RPMI7951 (cell line): ENCODE results near the gene GMDS. TPM values are rescaled to one million over a fixed set of nuclear protein-coding genes. Genes with fewer than 3 reads are reported as not detected.
"Not testable (repeated sequence)": the region's sequence is repeated elsewhere in the genome, so short reads cannot be mapped to it uniquely, and the experiment has no call there.

ENCODE experiments used
- DNase-seq: peaks from one replicate; pipeline ENCODE4 v3.0.0-alpha.2; 2012; ENCODE audit warnings: low read depth
- total RNA-seq: library from RNA; depleted of rRNA; stranded (reverse); fragments of >200 nt; shearing (Covaris generic); gene quantifications from 2 replicates; pipeline ENCODE4 v1.2.3, GENCODE V29; 2014

The GMDS gene
- total RNA-seq, 1 experiment from 2014 or later, result 7.4 TPM

DNA sequence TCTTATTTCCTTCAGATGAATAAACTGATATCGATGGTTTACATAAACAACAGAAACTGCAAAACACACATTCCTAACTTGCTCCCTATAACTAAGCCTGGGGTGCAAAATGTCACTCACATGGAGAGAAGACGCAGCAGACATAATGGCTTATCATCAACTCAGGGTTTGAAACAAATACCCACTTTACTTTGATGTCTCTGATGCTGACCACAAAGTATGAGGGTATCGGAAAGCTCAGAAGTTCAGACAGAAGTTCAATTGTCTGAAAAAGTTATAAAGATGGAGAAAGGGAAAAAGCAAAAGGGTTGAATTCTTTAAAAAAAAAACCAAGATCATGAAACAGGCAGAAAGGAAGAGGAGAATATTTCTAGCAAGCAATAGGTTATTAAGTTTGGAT is 533.0 kb downstream of the GMDS start:
- no peak for DNase-seq

DNA sequence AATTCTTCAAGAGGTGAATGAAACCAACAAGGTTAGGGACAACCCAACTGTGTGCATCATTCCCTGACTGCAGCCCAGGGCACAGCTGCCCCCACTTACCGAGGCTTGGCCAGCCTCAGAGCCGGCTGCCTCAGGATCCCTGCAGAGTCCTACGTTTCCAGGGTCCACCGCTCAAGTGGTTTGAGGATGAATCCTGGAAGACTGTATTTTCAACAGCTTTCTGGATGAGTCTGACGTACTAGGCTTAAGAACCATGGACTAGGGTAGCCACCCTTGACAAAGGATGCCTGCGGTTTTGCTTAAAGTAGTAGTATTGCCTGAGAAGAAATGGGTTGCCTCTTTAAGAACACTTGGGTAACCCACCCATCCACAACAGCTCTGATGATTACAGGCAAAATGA is 534.3 kb downstream of the GMDS start:
- DNase-seq, result no peak

DNA sequence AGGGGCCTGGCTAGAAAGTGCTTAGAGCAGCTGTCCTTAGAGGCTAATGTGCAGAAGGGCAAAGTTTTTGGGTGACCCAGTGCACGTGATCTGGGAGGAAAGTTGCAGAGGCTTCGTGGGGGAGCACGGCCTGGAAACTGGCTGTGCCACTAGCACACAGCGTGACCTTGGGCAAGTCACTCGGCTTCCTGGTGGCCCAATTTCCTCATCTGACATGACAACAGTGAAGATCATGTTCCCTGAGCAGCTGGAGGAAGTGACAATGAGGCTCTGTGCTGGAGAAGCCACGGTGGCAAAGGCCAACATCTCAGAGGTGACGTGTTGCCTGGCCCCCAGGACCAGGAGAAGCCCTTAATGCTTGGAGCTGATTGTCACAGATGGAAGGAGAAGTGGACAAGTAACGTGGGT is 536.2 kb downstream of the GMDS start:
- DNase-seq, result no peak

GRCh38 chr6:1708820-1709219 is 536.6 kb downstream of the GMDS start:
- no peak for DNase-seq

DNA sequence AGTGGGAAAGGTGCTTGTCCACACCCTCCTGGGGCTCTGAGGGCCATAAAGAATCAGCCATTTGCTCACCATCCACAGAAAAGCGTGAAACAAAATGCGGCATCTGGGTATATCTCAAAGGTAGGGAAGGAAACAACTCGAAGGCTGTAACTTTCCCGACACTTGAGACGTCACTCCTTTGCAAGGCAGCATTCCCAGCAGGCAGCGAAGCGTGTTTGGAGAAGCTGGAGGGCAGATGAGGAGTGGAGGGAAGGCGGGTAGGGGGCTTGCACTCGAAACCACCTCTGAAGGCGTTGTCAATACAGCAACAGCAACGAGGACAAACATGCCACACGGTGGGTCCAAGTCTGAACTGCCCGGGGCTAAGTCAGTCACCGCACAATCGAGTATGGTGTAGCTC is 537.3 kb downstream of the GMDS start:
- DNase-seq, result no peak

GRCh38 chr6:1705630-1706029 is 539.8 kb downstream of the GMDS start:
- no peak for DNase-seq

DNA sequence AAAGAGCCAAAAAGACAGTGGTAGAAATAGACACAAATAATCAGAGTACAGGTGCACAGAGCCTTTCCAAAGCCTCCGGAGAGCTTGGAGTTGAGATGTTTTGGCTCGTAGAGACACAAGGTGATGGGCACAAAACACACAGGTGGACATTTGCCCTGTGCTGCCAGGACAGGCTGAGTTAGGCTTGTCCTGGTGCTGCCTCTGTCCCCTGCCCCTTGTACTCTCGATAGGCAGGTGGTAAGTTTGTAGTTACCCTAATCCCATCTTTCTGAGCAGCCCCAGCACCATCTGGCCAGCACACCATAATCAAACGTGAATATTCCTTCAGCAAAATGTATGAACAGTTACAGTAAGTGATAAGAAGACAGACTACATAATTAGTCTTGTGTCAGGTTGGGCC is 540.2 kb downstream of the GMDS start:
- no peak for DNase-seq

- DNase-seq, result no peak
These were observed 540.7 kb downstream of the GMDS start for GRCh38 chr6:1704711-1705110.

DNA sequence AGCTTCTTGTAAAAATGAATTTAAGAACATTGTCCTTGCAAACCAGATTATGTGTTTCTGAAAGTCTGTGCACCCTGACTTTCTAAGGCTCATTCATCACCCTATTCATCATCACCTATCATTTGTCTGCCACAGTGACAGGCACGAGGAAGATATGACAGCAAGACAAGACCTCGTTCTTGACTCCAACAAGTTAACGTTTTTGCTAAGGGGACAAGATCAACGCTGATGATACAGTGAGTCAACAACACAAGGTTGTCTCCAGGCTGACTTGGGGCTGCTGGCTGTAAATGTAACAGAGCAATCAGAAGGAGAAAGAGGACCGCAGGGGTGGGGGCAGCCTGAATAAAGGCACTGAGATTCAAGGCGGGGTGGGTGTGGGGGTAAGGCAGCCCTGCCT is 541.5 kb downstream of the GMDS start:
- no peak for DNase-seq

GRCh38 chr6:1703091-1703855 is 542.1 kb downstream of the GMDS start:
- no peak for DNase-seq

- DNase-seq, result no peak
These were observed 542.8 kb downstream of the GMDS start for GRCh38 chr6:1702580-1703051.

DNA sequence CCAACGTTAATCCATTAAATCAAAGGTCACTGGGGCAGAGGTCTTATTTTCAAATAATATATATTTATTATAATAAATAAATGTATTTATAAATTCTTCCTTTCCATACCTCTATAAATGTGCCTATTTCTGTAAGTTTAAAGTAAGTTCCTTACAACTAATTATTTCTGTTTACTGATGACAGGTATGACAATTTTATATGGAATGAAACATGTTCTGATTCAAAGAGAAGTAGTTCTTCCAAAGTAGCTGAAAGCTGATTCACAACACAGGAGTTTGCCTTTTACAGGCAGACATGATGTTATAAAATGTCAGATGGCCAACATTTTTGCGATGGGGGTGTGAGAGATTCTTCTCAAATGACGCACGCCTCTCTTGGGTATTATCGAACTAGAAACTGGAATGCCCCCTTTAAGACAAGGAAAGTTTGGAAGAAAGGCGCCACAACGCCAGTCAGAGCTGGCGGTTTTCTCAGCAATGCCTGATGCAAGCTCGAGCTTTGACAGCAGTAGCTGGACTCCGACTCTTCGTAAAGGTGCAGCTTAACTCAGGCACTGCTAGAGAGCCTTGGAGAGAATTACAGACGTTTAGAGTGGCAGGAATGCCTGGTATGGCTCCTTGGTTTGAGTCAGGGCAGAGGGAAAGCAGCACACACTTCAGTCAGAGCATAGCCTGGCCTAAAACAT is 543.6 kb downstream of the GMDS start:
- DNase-seq, result no peak

DNA sequence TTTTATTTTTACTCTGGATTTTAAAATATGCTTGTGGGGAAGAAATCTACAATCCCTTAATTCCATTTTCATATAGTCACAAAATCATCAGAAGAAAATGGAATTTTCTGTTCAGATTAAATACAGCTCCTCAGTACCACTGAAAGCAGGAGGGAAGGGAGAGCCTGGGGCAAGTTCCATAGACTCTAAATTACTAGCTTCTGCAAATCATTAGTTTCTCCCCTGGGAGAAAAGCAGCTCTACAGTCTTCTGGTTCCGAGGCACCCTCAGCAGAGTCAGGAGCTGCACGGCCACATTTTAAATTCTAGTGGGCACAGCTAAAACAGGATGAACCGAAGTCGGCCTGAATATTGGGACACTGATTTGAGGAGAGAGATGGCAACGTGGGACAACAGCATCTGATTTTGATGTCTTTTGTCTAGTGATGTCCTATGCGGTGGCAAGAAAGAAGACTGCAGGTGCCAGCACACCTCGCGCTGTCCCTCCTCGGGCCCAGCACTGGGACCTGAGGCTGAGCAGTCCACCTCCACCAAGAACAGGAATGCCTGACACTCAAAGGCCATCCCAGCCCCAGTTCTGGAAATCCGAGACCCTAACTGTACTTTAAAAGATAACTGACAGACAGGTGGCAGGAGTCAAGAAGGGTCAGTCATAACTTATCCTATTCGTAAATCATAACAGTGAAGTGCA is 545.0 kb downstream of the GMDS start:
- no peak for DNase-seq

DNA sequence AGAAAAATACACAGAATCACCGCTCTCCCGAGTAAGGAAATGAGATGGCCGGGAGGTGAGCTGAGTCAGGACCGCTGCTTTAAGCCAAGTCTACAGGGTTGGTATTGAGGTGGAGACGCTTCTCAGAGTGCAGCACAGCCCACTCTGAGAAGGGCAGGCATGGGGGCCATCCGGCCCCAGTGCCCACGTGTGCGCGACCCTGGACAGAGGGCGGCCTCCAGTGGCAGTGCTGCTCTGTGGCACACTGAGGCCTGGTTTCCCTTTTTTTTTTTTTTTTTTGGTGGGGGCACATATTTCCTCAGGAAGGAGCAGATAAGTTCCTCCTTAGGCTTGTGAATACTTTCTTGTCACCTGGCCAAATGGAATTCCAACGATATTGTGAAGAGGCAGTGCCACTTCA is 546.9 kb downstream of the GMDS start:
- DNase-seq, result no peak

DNA sequence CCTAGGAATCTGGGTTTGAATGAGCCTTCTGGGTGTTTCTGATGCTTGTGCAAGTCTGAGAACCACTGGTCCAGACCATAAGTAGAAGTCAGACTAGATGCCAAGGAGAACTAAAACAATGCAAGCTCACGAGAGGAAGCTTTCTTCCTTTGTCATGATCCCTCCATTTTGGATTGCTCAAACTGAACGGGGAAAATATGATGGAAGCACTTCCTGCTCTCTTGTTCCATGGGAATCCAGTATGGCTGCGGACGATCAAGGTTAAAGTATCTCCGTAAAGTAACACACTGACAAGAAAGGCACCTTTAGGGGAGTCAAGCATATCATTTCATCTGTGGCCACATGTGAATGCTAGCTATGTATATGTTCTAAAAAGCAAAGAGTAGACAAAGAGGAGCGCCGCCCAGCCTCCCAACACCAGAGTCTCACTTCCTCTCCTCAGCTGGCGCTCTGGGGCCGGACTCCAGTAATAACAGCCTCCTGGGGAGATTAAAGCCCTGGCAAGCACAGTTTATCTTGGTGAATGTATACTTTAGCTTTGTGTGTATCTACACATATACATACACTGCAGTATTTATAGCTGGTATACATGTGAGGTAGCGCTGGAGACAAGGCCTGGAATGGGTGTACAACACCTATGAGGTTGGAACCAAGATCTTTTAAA is 547.6 kb downstream of the GMDS start:
- no peak for DNase-seq

DNA sequence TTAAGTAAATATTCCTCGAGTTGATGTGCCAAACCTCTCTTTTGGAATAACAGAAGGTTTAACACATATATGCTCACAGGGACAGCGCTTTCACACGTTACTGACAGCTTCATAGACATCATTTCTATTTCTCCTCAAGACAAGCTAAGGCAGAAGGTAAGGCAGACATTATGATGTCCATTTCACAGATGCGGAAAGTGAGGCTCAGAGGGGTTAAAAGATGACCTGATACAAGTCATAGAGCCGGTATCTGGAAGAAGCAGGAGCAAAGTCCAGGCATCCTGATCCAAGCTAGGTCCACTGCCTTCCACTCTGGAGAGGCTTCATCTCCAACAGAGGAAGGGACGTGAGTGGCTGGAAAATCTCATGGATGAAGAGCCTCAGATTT is 548.9 kb downstream of the GMDS start:
- DNase-seq, result no peak

GRCh38 chr6:1695546-1696462 is 549.6 kb downstream of the GMDS start:
- DNase-seq, result no peak

- DNase-seq, result not testable (repeated sequence)
These were observed 553.6 kb downstream of the GMDS start for GRCh38 chr6:1691828-1692227.

DNA sequence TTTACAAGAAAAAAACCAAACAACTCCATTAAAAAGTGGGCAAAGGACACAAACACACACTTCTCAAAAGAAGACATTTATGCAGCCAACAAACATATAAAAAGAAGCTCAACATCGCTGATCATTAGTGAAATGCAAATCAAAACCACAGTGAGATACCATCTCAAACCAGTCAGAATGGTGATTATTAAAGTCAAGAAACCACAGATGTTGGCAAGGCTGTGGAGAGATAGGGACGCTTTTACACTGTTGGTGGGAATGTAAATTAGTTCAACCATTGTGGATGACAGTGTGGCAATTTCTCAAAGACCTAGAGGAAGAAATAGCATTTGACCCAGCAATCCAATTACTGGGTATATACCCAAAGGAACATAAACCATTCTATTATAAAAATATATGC is 554.7 kb downstream of the GMDS start:
- not testable (repeated sequence) for DNase-seq

DNA sequence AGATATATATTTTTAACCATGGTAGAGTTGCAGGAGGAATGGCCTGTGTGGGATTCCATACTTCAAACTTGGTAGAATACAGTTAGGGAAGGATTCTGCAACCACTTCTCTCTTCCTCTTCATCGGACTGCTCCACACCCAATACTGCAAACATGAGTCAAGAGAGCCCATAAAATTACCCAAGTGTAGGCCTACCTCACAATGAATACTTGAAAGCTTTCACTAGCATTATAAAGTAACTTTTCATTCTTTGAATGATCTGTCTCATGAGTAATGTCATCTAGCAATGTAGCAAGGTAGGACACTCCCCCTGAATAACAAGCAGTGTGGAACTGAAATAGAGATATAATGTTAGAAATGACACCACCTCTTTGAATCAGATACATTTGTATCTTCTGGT is 556.3 kb downstream of the GMDS start:
- DNase-seq, result no peak

DNA sequence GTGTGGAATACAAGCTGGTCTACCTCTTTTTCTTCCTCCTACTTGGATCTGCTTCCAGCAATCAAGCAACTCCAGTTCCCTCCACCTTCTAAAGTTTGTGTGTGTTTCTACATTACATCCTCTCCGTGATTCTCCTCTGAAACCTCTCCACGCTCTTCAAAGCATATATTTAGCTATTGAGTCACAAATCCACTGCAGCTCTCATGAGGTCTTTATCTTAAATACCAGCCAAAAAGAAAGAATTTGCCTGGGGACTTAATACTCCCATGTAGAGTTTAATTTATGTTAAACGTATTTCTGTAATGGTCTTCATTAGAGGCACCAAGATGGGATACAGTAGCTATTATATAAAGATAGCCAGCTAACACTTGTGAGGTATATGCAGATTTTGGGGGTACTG is 557.0 kb downstream of the GMDS start:
- no peak for DNase-seq
